GM19397 (cell line): ENCODE measurements around the gene DDR1.
A peak's percentile ranks its signal among the peaks of the same experiment; 100 is the strongest.
"Not testable (repeated sequence)": the region's sequence is repeated elsewhere in the genome, so short reads cannot be mapped to it uniquely, and the experiment has no call there.

ENCODE experiments used
- ATAC-seq: cut with Tn5 transposase; IDR thresholded peaks from one replicate; pipeline ENCODE4 v1.9.1; 2021; ENCODE audit warnings: mild to moderate bottlenecking, moderate library complexity; ENCODE audit not compliant: unreplicated experiment

DDR1 gene

GRCh38 chr6:30914076-30914853, 29.9 kb downstream of the DDR1 start, which contains the start of gene VARS2:
Gene VARS2 (plus strand): TSS chr6:30914238. CDS start chr6:30914837, 599 bp downstream.
- ATAC-seq = peak; percentile 91

GRCh38 chr6:30914854-30915590, 30.7 kb downstream of the DDR1 start:
- ATAC-seq = no peak

- no peak for ATAC-seq
Measured at GRCh38 chr6:30915591-30915946, 31.2 kb downstream of the DDR1 start.

- no peak for ATAC-seq
Measured at GRCh38 chr6:30917041-30917440, 32.7 kb downstream of the DDR1 start.

- no peak for ATAC-seq
Measured at GRCh38 chr6:30917487-30917886, 33.2 kb downstream of the DDR1 start.

GRCh38 chr6:30918670-30919069, 34.4 kb downstream of the DDR1 start:
- ATAC-seq = no peak

GRCh38 chr6:30922447-30922852, 38.1 kb downstream of the DDR1 start:
- no peak for ATAC-seq

GRCh38 chr6:30924040-30924627, 39.8 kb downstream of the DDR1 start:
- not testable (repeated sequence) for ATAC-seq

GRCh38 chr6:30926644-30927043, 42.3 kb downstream of the DDR1 start:
- no peak for ATAC-seq

GRCh38 chr6:30927080-30927479, 42.8 kb downstream of the DDR1 start:
- ATAC-seq = not testable (repeated sequence)

- no peak for ATAC-seq
Measured at GRCh38 chr6:30928677-30929076, 44.4 kb downstream of the DDR1 start.

- no peak for ATAC-seq
Measured at GRCh38 chr6:30930506-30930905, 46.2 kb downstream of the DDR1 start.

GRCh38 chr6:30931272-30931671, 47.0 kb downstream of the DDR1 start:
- no peak for ATAC-seq

GRCh38 chr6:30931969-30932645, 47.8 kb downstream of the DDR1 start, which contains the start of gene SFTA2:
Gene SFTA2 (minus strand): TSS chr6:30932170. CDS start chr6:30932096, 74 bp downstream.
- no peak for ATAC-seq

- ATAC-seq = no peak
Measured at GRCh38 chr6:30932665-30933365, 48.5 kb downstream of the DDR1 start.

- no peak for ATAC-seq
Measured at GRCh38 chr6:30935018-30935417, 50.7 kb downstream of the DDR1 start.

GRCh38 chr6:30937265-30937664, 52.9 kb downstream of the DDR1 start:
- no peak for ATAC-seq

GRCh38 chr6:30938730-30939129, 54.4 kb downstream of the DDR1 start:
- ATAC-seq = no peak

GRCh38 chr6:30939473-30939872, 55.2 kb downstream of the DDR1 start:
- ATAC-seq = no peak

GRCh38 chr6:30940361-30940986, 56.2 kb downstream of the DDR1 start, which contains the start of gene MUCL3:
Gene MUCL3 (plus strand): TSS chr6:30940973. CDS start chr6:30941000, 27 bp downstream.
- no peak for ATAC-seq
